Measurements from ENCODE around the gene JAKMIP3. TPM values are rescaled to one million over a fixed set of nuclear protein-coding genes. Genes with fewer than 3 reads are reported as not detected.
A peak's percentile ranks its signal among the peaks of the same experiment; 100 is the strongest.

Gene JAKMIP3
- total RNA-seq: under 1 TPM; 0.42 to 0.98 (median 0.67) TPM

DNA sequence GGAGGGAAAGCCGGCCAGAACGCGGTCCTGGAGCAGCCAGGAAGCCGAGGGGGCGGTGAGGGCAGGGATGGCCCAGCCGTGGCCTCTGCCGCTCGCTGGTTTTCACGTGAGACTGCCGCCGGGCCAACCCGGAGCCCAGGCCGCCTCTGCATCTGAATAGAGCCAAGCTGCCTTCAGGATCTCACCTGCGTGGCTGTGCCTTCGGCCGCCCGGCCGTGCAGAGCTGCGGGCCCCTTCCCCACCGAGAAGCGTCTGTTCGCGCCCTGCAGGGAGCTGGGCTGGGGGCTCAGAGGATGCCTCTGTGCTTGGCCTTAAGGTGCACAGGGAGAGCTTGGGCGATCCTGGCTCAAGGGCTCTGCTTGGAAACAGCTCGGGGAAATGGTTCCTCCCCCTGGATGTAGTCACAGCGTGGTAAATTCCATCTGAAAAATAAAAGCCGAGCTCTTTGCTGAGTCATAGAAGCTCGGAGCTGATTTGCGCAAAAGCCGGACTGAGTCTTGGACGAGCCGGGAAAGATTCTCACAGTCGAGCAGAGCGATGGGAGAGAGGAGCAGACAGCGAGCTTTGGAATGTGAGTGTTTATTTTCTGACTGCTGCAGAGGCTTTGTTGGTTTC, at the start of gene JAKMIP3:
Gene JAKMIP3 (plus strand): TSS at position 456 of the 615 bp plus-strand sequence. CDS start 38,863 bp downstream, outside the sequence.
- Histone ChIP-seq H3K27ac (peak within 1 kb of the TSS in 1 of 4 donors; percentile 25), H3K4me1 (peaks cover 0 to 20% (median 0%) of the 10 kb centered on the region in 4 donors), H3K27me3 (no peaks in the 10 kb centered on the region), H3K9me3 (no peaks in the 10 kb centered on the region), H3K36me3 (no peaks in the 10 kb centered on the region), H3K4me3 (peak within 1 kb of the TSS; percentile 22 to 50 (median 24))
- WGBS, 2 donors: 11% methylated on average over 20 to 34 of the region's 35 CpGs
- TF ChIP-seq POLR2A (IDR thresholded peaks at IDR 0.05) (no peak), EP300 (IDR thresholded peaks at IDR 0.05) (peak in 1 of 2 donors; percentile 42)
- DNase-seq (ENCODE audit: low spot score in 2 of 2): peak in 1 of 2 donors; percentile 51

DNA sequence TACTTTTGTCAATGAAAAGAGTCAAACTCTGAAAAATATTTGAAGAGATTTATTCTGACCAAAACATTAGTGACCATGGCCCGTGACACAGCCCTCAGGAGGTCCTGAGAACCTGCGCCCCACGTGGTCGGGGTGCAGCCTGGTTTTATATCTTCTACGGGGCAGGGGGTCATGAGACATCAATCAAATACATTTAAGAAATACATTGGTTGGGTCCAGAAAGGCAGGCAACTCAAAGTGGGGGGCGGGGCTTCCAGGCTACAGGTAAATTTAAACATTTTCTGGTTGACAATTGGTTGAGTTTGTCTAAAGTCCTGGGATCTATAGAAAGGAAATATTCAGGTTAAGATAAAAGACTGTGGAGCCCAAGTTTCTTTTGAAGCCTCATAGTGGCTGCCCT, 49.2 kb upstream of the JAKMIP3 start:
- Histone ChIP-seq H3K27ac (no peak overlapping the region), H3K9me3 (no peaks in the 10 kb centered on the region), H3K4me1 (no peaks in the 10 kb centered on the region), H3K36me3 (no peaks in the 10 kb centered on the region), H3K4me3 (no peak overlapping the region), H3K27me3 (no peaks in the 10 kb centered on the region)
- TF ChIP-seq EP300 (IDR thresholded peaks at IDR 0.05) (no peak), POLR2A (IDR thresholded peaks at IDR 0.05) (no peak)
- TF ChIP-seq, protein P1, sequence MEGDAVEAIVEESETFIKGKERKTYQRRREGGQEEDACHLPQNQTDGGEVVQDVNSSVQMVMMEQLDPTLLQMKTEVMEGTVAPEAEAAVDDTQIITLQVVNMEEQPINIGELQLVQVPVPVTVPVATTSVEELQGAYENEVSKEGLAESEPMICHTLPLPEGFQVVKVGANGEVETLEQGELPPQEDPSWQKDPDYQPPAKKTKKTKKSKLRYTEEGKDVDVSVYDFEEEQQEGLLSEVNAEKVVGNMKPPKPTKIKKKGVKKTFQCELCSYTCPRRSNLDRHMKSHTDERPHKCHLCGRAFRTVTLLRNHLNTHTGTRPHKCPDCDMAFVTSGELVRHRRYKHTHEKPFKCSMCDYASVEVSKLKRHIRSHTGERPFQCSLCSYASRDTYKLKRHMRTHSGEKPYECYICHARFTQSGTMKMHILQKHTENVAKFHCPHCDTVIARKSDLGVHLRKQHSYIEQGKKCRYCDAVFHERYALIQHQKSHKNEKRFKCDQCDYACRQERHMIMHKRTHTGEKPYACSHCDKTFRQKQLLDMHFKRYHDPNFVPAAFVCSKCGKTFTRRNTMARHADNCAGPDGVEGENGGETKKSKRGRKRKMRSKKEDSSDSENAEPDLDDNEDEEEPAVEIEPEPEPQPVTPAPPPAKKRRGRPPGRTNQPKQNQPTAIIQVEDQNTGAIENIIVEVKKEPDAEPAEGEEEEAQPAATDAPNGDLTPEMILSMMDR (IDR thresholded peaks at IDR 0.05): no peak
- WGBS, 2 donors: 74 to 86% methylated on average over 6 of the region's 6 CpGs
- no peak for DNase-seq (ENCODE audit: low spot score in 2 of 2)

DNA sequence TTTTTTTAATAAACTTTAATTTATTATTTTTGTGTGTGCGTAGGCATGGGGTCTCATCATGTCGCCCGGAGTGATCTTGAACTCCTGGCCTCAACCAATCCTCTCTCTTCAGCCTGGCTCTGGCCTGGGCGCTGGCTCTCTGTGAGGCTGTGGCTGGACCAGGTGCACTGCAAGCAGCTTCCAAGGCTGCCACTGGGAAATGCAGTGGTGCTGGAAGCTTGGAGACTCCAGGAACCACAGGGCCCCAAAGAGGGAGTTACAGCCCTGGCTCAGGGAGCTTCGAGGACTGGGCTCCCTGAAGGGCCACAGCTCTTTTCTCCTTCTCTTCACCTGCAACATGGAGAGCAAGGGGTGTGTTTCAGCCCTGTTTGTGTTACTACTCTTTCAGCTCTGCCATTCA, 47.3 kb upstream of the JAKMIP3 start:
- Histone ChIP-seq H3K27ac (no peak overlapping the region), H3K36me3 (no peaks in the 10 kb centered on the region), H3K4me3 (no peak overlapping the region), H3K27me3 (no peaks in the 10 kb centered on the region), H3K4me1 (peaks cover 0 to 7% (median 4%) of the 10 kb centered on the region in 4 donors), H3K9me3 (no peaks in the 10 kb centered on the region)
- WGBS, 2 donors: 77 to 81% methylated on average over 4 to 5 of the region's 5 CpGs
- no peak for TF ChIP-seq POLR2A (IDR thresholded peaks at IDR 0.05)
- TF ChIP-seq, protein P1 (IDR thresholded peaks at IDR 0.05): no peak
- no peak for TF ChIP-seq EP300 (IDR thresholded peaks at IDR 0.05)
- DNase-seq (ENCODE audit: low spot score in 2 of 2): no peak

DNA sequence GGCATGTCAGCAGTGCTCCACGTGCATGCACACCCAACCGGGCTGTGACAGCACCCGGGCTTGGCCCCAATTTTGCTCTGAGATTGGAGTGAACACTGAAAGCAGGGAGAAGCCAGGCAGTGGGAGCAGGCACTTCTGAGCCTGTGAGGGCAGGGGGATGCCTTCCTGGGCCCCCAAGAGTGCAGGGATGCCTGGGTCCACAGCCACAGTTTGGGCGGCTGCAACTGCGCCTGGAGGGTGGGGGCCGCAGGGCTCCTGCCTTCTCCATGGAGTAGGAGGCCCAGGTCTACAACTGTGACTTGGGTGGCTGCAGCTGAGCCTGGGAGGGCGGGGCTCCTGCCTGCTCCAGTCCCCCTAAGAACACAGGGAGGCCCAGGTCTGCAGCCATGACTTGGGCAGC, 46.4 kb upstream of the JAKMIP3 start:
- DNase-seq (ENCODE audit: low spot score in 2 of 2): no peak
- Histone ChIP-seq H3K36me3 (no peaks in the 10 kb centered on the region), H3K27me3 (peaks cover 0 to 5% of the 10 kb centered on the region in 2 donors), H3K4me3 (no peak overlapping the region), H3K4me1 (peaks cover 0 to 11% (median 5%) of the 10 kb centered on the region in 4 donors), H3K9me3 (no peaks in the 10 kb centered on the region), H3K27ac (no peak overlapping the region)
- WGBS, 2 donors: 81 to 97% methylated on average over 4 to 5 of the region's 7 CpGs
- TF ChIP-seq, protein P1 (IDR thresholded peaks at IDR 0.05): no peak
- TF ChIP-seq EP300 (IDR thresholded peaks at IDR 0.05): no peak
- TF ChIP-seq POLR2A (IDR thresholded peaks at IDR 0.05): no peak

DNA sequence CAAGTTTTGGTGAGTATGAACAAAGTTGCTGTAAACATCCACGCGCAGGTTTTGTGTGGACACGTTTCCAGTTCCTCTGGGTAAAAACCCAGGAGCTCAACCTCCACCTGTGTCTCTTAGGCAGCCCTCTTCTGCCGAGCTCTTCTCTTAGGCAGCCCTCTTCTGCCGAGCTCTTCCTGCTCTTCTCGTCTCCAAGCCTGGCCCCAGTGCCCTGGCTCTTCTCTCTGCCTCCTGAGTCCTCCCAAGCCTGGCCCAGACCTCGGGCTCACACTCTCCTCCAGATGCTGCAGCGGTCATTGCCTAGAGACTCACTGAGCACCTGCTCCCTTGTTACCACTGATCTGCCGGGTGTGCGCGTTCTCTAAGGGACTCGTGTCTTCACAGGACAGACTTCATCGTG, 45.3 kb upstream of the JAKMIP3 start:
- Histone ChIP-seq H3K9me3 (no peaks in the 10 kb centered on the region), H3K27ac (no peak overlapping the region), H3K36me3 (no peaks in the 10 kb centered on the region), H3K4me1 (peaks cover 0 to 11% (median 5%) of the 10 kb centered on the region in 4 donors), H3K4me3 (no peak overlapping the region), H3K27me3 (peaks cover 0 to 5% of the 10 kb centered on the region in 2 donors)
- TF ChIP-seq POLR2A (IDR thresholded peaks at IDR 0.05): no peak
- TF ChIP-seq EP300 (IDR thresholded peaks at IDR 0.05): no peak
- TF ChIP-seq, protein P1 (IDR thresholded peaks at IDR 0.05): no peak
- WGBS, 2 donors: 78 to 85% methylated on average over 13 of the region's 13 CpGs
- DNase-seq (ENCODE audit: low spot score in 2 of 2): no peak
